Thyroid gland (tissue), 4 donors: Measurements from ENCODE around the gene SPATS2L. TPM values are rescaled to one million over a fixed set of nuclear protein-coding genes. Genes with fewer than 3 reads are reported as not detected.

ENCODE experiments used
- DNase-seq, 2 donors: peaks; one replicate each; pipeline ENCODE4 v3.0.0-alpha.2; 2019
- H3K27ac ChIP-seq, 3 donors: fragments of 200-600 bp; sonication (generic); 1 replicate in 2 of 3; 2 replicates in 1 of 3; pipeline ENCODE4 v1.5.1; 2016 to 2019; ENCODE audit warnings: mild to moderate bottlenecking in 1 of 3, moderate library complexity in 1 of 3
- H3K27me3 ChIP-seq: fragments of 200-600 bp; sonication (generic); one replicate; pipeline ENCODE4 v1.5.1; 2019
- H3K36me3 ChIP-seq, 2 donors: fragments of 200-600 bp; sonication (generic); one replicate each; pipeline ENCODE4 v1.5.1; 2016 to 2019
- H3K4me1 ChIP-seq, 2 donors: fragments of 200-600 bp; sonication (generic); one replicate each; pipeline ENCODE4 v1.5.1; 2017 to 2019
- H3K4me3 ChIP-seq, 3 donors: fragments of 200-600 bp; sonication (generic); replicated peaks in 1 of 3; 1 replicate in 2 of 3; 2 replicates in 1 of 3; pipeline ENCODE4 v1.5.1; 2016; ENCODE audit warnings: mild to moderate bottlenecking in 1 of 3
- H3K9me3 ChIP-seq: fragments of 200-600 bp; sonication (generic); one replicate; pipeline ENCODE4 v1.5.1; 2017
- CTCF ChIP-seq, 6 experiments: fragments of 200-600 bp in 3 of 6; fragments of 450-650 bp in 3 of 6; sonication (generic) in 3 of 6; IDR thresholded peaks; one replicate each; pipeline ENCODE4 v1.5.1; 2016 to 2019; ENCODE audit warnings: antibody characterized with exemption in 6 of 6, mild to moderate bottlenecking in 2 of 6, inconsistent platforms in 1 of 6, moderate library complexity in 1 of 6
- POLR2A ChIP-seq, 2 donors: fragments of 450-650 bp; IDR thresholded peaks; one replicate each; pipeline ENCODE4 v1.6.1; 2017; ENCODE audit warnings: antibody characterized with exemption in 2 of 2, mild to moderate bottlenecking in 2 of 2, moderate library complexity in 1 of 2
- WGBS, 2 donors: methylation state at CpG; one replicate each; pipeline ENCODE4 v1.1.5; 2017; 5-methylcytosine and 5-hydroxymethylcytosine counted together
- intact Hi-C: fragments of 100-400 bp; cut with DNase I; formaldehyde crosslinking; loops from one replicate; pipeline ENCODE4 v1.15.1; 2023
- total RNA-seq, 4 donors: library from RNA; depleted of rRNA; stranded (reverse); fragments of >200 nt; gene quantifications; one replicate each; pipeline ENCODE4 v1.2.3, GENCODE V29; 2016

The SPATS2L gene
- total RNA-seq = 100 to 1,000 TPM in 1 of 4 donors, 10 to 100 TPM in 3; 41.7 to 101 (median 73.3) TPM

GRCh38 chr2:200306196-200306930, at the start of gene SPATS2L:
SPATS2L (plus strand) TSS chr2:200306693; CDS start chr2:200389245, 82,552 bp downstream.
- Histone ChIP-seq H3K4me1 (peaks cover 12 to 20% of the 10 kb centered on the region in 2 donors), H3K27me3 (no peaks in the 10 kb centered on the region), H3K9me3 (no peaks in the 10 kb centered on the region), H3K36me3 (no peaks in the 10 kb centered on the region), H3K4me3 (peak within 1 kb of the TSS; percentile 89 to 92 (median 91)), H3K27ac (peak within 1 kb of the TSS; percentile 85 to 91 (median 91))
- intact Hi-C loops = no loop called here
- TF ChIP-seq POLR2A (IDR thresholded peaks at IDR 0.05) = peak in 1 of 2 donors; percentile 75
- peak in 2 of 6 experiments; percentile 1 to 15 for TF ChIP-seq CTCF (IDR thresholded peaks at IDR 0.05)
- 0% methylated on average over 26 to 27 of the region's 69 CpGs for WGBS, 2 donors
- DNase-seq = peak; percentile 81 to 86

GRCh38 chr2:200257570-200257969, 48.9 kb upstream of the SPATS2L start:
- no peak overlapping the region for H3K27ac ChIP-seq
- H3K4me1 ChIP-seq = peaks cover 20 to 32% of the 10 kb centered on the region in 2 donors
- no peaks in the 10 kb centered on the region for H3K36me3 ChIP-seq
- no peaks in the 10 kb centered on the region for H3K9me3 ChIP-seq
- no peaks in the 10 kb centered on the region for H3K27me3 ChIP-seq
- TF ChIP-seq POLR2A (IDR thresholded peaks at IDR 0.05) (no peak), CTCF (IDR thresholded peaks at IDR 0.05) (no peak)
- no peak for DNase-seq
- intact Hi-C loops = no loop called here
- WGBS, 2 donors = 90 to 92% methylated on average over 6 of the region's 6 CpGs
- no peak overlapping the region for H3K4me3 ChIP-seq

GRCh38 chr2:200258081-200258480, 48.4 kb upstream of the SPATS2L start:
- intact Hi-C loops = no loop called here
- no peaks in the 10 kb centered on the region for H3K36me3 ChIP-seq
- TF ChIP-seq CTCF (IDR thresholded peaks at IDR 0.05) = no peak
- TF ChIP-seq POLR2A (IDR thresholded peaks at IDR 0.05) = no peak
- peaks cover 15 to 26% of the 10 kb centered on the region in 2 donors for H3K4me1 ChIP-seq
- WGBS, 2 donors = 72 to 81% methylated on average over 5 of the region's 5 CpGs
- DNase-seq = no peak
- peak overlapping the region in 1 of 3 donors; percentile 68 for H3K27ac ChIP-seq
- no peaks in the 10 kb centered on the region for H3K9me3 ChIP-seq
- H3K27me3 ChIP-seq = no peaks in the 10 kb centered on the region
- no peak overlapping the region for H3K4me3 ChIP-seq

GRCh38 chr2:200258881-200259576, 47.5 kb upstream of the SPATS2L start:
- peak; percentile 22 to 41 for DNase-seq

More at GRCh38 chr2:200258881-200259576, 47.5 kb upstream of the SPATS2L start:
- Histone ChIP-seq H3K27ac (peak overlapping the region; percentile 19 to 68 (median 35)), H3K9me3 (no peaks in the 10 kb centered on the region), H3K4me3 (no peak overlapping the region), H3K4me1 (peaks cover 6 to 19% of the 10 kb centered on the region in 2 donors), H3K36me3 (no peaks in the 10 kb centered on the region), H3K27me3 (no peaks in the 10 kb centered on the region)
- TF ChIP-seq CTCF (IDR thresholded peaks at IDR 0.05) = peak in 1 of 6 experiments; percentile 10
- no peak for TF ChIP-seq POLR2A (IDR thresholded peaks at IDR 0.05)
- WGBS, 2 donors = 45 to 64% methylated on average over 7 of the region's 7 CpGs
- intact Hi-C loops = no loop called here
